ENCODE data around the gene DYNC1I1.

- TF ChIP-seq CTCF (IDR thresholded peaks at IDR 0.05) (no peak), POLR2A (IDR thresholded peaks at IDR 0.05) (no peak), POLR2AphosphoS5 (IDR thresholded peaks at IDR 0.05) (no peak), EP300 (IDR thresholded peaks at IDR 0.05) (no peak)
Measured at GRCh38 chr7:96088579-96088978, 316.2 kb downstream of the DYNC1I1 start.

Data from upper lobe of left lung (tissue), 4 donors.